Mesenchymal stem cell (in vitro differentiated cells and primary cell): ENCODE data around the gene KLHL40.
A peak's percentile ranks its signal among the peaks of the same experiment; 100 is the strongest.

Experiments
- DNase-seq: peaks from one replicate; pipeline ENCODE4 v3.0.0-alpha.2; 2013
- H2AFZ ChIP-seq: one replicate; pipeline ENCODE4 v1.6.1; 2013; ENCODE audit warnings: low read depth, mild to moderate bottlenecking, control low read depth, inconsistent platforms, low read length, moderate library complexity
- H2AK5ac ChIP-seq: 2 replicates; pipeline ENCODE4 v1.6.1; 2013; ENCODE audit warnings: low read length, moderate library complexity, mild to moderate bottlenecking, inconsistent platforms; ENCODE audit not compliant: severe bottlenecking
- H2BK120ac ChIP-seq: one replicate; pipeline ENCODE4 v1.6.1; 2013; ENCODE audit warnings: low read depth, mild to moderate bottlenecking, inconsistent platforms, low read length, moderate library complexity
- H2BK12ac ChIP-seq, 2 experiments: one replicate each; pipeline ENCODE4 v1.6.1; 2013; ENCODE audit warnings: inconsistent platforms in 2 of 2, low read length in 2 of 2, mild to moderate bottlenecking in 2 of 2, moderate library complexity in 2 of 2, control low read depth in 1 of 2
- H2BK15ac ChIP-seq: one replicate; pipeline ENCODE4 v1.6.1; 2013; ENCODE audit warnings: mild to moderate bottlenecking, low read depth, inconsistent platforms; ENCODE audit not compliant: poor library complexity, severe bottlenecking
- H2BK5ac ChIP-seq: 2 replicates; pipeline ENCODE4 v1.6.1; 2013; ENCODE audit warnings: low read depth, mild to moderate bottlenecking, low read length, control low read depth, inconsistent platforms; ENCODE audit not compliant: poor library complexity, severe bottlenecking
- H3K14ac ChIP-seq, 2 experiments: one replicate each; pipeline ENCODE4 v1.6.1; 2013; ENCODE audit warnings: inconsistent platforms in 2 of 2, low read length in 2 of 2, control low read depth in 1 of 2, mild to moderate bottlenecking in 1 of 2, moderate library complexity in 1 of 2
- H3K18ac ChIP-seq, 2 experiments: one replicate each; pipeline ENCODE4 v1.6.1; 2013; ENCODE audit warnings: inconsistent platforms in 2 of 2, low read length in 2 of 2, control low read depth in 1 of 2, low read depth in 1 of 2, mild to moderate bottlenecking in 1 of 2
- H3K23ac ChIP-seq, 2 experiments: one replicate each; pipeline ENCODE4 v1.6.1; 2013; ENCODE audit warnings: inconsistent platforms in 2 of 2, low read length in 2 of 2, mild to moderate bottlenecking in 2 of 2, moderate library complexity in 2 of 2, control low read depth in 1 of 2
- H3K27ac ChIP-seq: 2 replicates; pipeline ENCODE4 v1.5.1; 2013; ENCODE audit warnings: mild to moderate bottlenecking, moderate library complexity, low read length, control low read depth, inconsistent platforms; ENCODE audit not compliant: poor library complexity, severe bottlenecking
- H3K27me3 ChIP-seq, 2 experiments: 2 replicates each; pipeline versions ENCODE4 v1.6.1 to v1.7.0; 2013; ENCODE audit warnings: low read length in 2 of 2, mild to moderate bottlenecking in 2 of 2, moderate library complexity in 2 of 2, control low read depth in 1 of 2, inconsistent platforms in 1 of 2; ENCODE audit not compliant: control insufficient read depth in 1 of 2, insufficient read depth in 1 of 2
- H3K36me3 ChIP-seq, 2 experiments: 2 replicates each; pipeline versions ENCODE4 v1.6.1 to v1.7.0; 2013; ENCODE audit warnings: low read length in 2 of 2, control low read depth in 1 of 2, inconsistent platforms in 1 of 2, low read depth in 1 of 2, mild to moderate bottlenecking in 1 of 2; ENCODE audit not compliant: insufficient read depth in 2 of 2, control insufficient read depth in 1 of 2
- H3K4ac ChIP-seq, 2 experiments: one replicate each; pipeline ENCODE4 v1.6.1; 2013; ENCODE audit warnings: inconsistent platforms in 2 of 2, low read length in 2 of 2, mild to moderate bottlenecking in 2 of 2, moderate library complexity in 2 of 2, control low read depth in 1 of 2, low read depth in 1 of 2
- H3K4me1 ChIP-seq: 2 replicates; pipeline ENCODE4 v1.6.1; 2013; ENCODE audit warnings: low read depth, low read length, control low read depth; ENCODE audit not compliant: control insufficient read depth, insufficient read depth
- H3K4me2 ChIP-seq: 2 replicates; pipeline ENCODE4 v1.6.1; 2013; ENCODE audit warnings: low read length, mild to moderate bottlenecking, inconsistent platforms; ENCODE audit not compliant: poor library complexity, severe bottlenecking
- H3K4me3 ChIP-seq, 2 experiments: 2 replicates each; pipeline versions ENCODE4 v1.5.1 to v1.7.0; 2013; ENCODE audit warnings: low read length in 2 of 2, mild to moderate bottlenecking in 2 of 2, control low read depth in 1 of 2, low read depth in 1 of 2; ENCODE audit not compliant: insufficient read depth in 1 of 2
- H3K79me1 ChIP-seq: replicated peaks from 2 replicates; pipeline ENCODE4 v1.6.1; 2013; ENCODE audit warnings: mild to moderate bottlenecking, control low read depth, low read length, inconsistent platforms; ENCODE audit not compliant: poor library complexity, severe bottlenecking
- H3K9ac ChIP-seq: 2 replicates; pipeline ENCODE4 v1.7.0; 2013; ENCODE audit warnings: mild to moderate bottlenecking, low read length, moderate library complexity
- H3K9me3 ChIP-seq: 2 replicates; pipeline ENCODE4 v1.7.0; 2013; ENCODE audit warnings: mild to moderate bottlenecking, low read length; ENCODE audit not compliant: control insufficient read depth
- H4K8ac ChIP-seq: one replicate; pipeline ENCODE4 v1.6.1; 2013; ENCODE audit warnings: inconsistent platforms, mild to moderate bottlenecking, low read length, moderate library complexity
- H4K91ac ChIP-seq: one replicate; pipeline ENCODE4 v1.6.1; 2013; ENCODE audit warnings: mild to moderate bottlenecking, low read length, inconsistent platforms
- WGBS: methylation state at CpG from one replicate; pipeline ENCODE4 v1.1.7; 2013; ENCODE audit warnings: mixed read lengths; 5-methylcytosine and 5-hydroxymethylcytosine counted together

The KLHL40 gene

GRCh38 chr3:42728056-42728455 lies 42.7 kb downstream of the KLHL40 start:
- Histone ChIP-seq H3K14ac (no peak overlapping the region), H2BK5ac (no peak overlapping the region), H3K79me1 (no peaks in the 10 kb centered on the region), H4K8ac (no peak overlapping the region), H3K27me3 (peaks cover 5 to 22% of the 10 kb centered on the region in 2 experiments), H3K36me3 (no peaks in the 10 kb centered on the region), H2BK120ac (no peak overlapping the region), H2AFZ (no peak overlapping the region), H3K27ac (no peak overlapping the region), H2AK5ac (no peak overlapping the region), H3K4me1 (no peaks in the 10 kb centered on the region), H3K9ac (no peak overlapping the region), H3K9me3 (peaks cover 3% of the 10 kb centered on the region), H3K18ac (no peak overlapping the region), H2BK12ac (no peak overlapping the region), H4K91ac (no peak overlapping the region), H3K23ac (no peak overlapping the region), H3K4ac (no peak overlapping the region), H3K4me3 (no peak overlapping the region), H3K4me2 (no peak overlapping the region), H2BK15ac (no peak overlapping the region)
- 67% methylated on average over 3 of the region's 3 CpGs for WGBS
- no peak for DNase-seq

GRCh38 chr3:42728668-42729364 lies 43.5 kb downstream of the KLHL40 start:
- no peaks in the 10 kb centered on the region for H3K36me3 ChIP-seq
- H3K79me1 ChIP-seq: no peaks in the 10 kb centered on the region
- H2BK5ac ChIP-seq: no peak overlapping the region
- H3K4me3 ChIP-seq: no peak overlapping the region
- 78% methylated on average over 2 of the region's 3 CpGs for WGBS
- no peak overlapping the region for H3K4me2 ChIP-seq
- no peak overlapping the region for H4K91ac ChIP-seq
- H2BK15ac ChIP-seq: no peak overlapping the region
- DNase-seq: no peak
- no peak overlapping the region for H2BK120ac ChIP-seq
- H3K18ac ChIP-seq: no peak overlapping the region
- H3K4me1 ChIP-seq: no peaks in the 10 kb centered on the region
- H2BK12ac ChIP-seq: no peak overlapping the region
- no peak overlapping the region for H3K9ac ChIP-seq
- no peak overlapping the region for H2AFZ ChIP-seq
- H4K8ac ChIP-seq: no peak overlapping the region
- H2AK5ac ChIP-seq: no peak overlapping the region
- H3K4ac ChIP-seq: no peak overlapping the region
- H3K23ac ChIP-seq: no peak overlapping the region
- H3K27me3 ChIP-seq: peaks cover 5 to 22% of the 10 kb centered on the region in 2 experiments
- H3K27ac ChIP-seq: no peak overlapping the region
- H3K9me3 ChIP-seq: peaks cover 3% of the 10 kb centered on the region
- peak overlapping the region in 1 of 2 experiments; percentile 28 for H3K14ac ChIP-seq

DNA sequence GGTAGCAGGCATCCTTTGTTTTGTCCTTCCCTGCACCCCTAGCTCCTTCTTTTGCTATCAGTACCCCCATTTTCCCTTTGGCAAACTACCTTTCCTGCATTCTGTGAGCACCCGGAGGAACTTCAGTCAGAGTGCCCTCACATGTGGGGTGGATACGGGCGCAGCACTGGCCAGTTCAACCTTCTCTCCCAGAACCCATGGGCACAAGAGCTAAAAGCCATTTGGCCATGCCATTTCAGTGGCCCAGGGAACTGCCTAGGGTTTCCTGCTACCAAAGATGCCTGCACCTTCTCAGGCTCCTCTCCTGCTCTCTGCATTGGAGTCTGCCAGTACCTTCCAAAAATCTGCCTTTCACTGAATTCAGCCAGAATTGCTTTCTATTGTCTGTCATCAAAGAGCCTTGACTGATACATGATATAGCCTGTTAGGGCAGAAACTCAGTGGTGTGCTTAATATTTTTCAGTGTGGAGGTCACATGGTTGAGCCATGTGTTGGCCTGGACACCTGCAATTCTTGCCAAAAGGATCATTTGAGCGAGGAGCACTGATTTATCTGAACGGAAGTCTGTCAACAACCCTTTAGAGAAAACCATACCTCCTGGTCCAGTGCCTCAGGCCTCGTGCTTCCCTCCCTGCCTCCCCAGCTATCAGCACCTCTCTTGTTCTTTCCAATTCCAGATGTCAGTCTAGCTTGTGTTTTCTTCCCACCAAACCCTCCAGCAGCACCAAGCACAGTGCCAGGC lies 44.2 kb downstream of the KLHL40 start:
- no peak overlapping the region for H3K4me2 ChIP-seq
- DNase-seq: no peak
- H4K91ac ChIP-seq: no peak overlapping the region
- H2BK5ac ChIP-seq: no peak overlapping the region
- no peak overlapping the region for H2AFZ ChIP-seq
- H3K9me3 ChIP-seq: peaks cover 3% of the 10 kb centered on the region
- H4K8ac ChIP-seq: no peak overlapping the region
- no peak overlapping the region for H2BK15ac ChIP-seq
- no peaks in the 10 kb centered on the region for H3K4me1 ChIP-seq
- H3K4ac ChIP-seq: no peak overlapping the region
- H3K79me1 ChIP-seq: no peaks in the 10 kb centered on the region
- no peak overlapping the region for H3K14ac ChIP-seq
- H2AK5ac ChIP-seq: no peak overlapping the region
- no peak overlapping the region for H3K23ac ChIP-seq
- no peak overlapping the region for H2BK120ac ChIP-seq
- no peak overlapping the region for H2BK12ac ChIP-seq
- no peak overlapping the region for H3K9ac ChIP-seq
- H3K27ac ChIP-seq: no peak overlapping the region
- H3K18ac ChIP-seq: no peak overlapping the region
- no peaks in the 10 kb centered on the region for H3K36me3 ChIP-seq
- WGBS: 79% methylated on average over 6 of the region's 6 CpGs
- H3K4me3 ChIP-seq: no peak overlapping the region
- H3K27me3 ChIP-seq: peaks cover 6 to 26% of the 10 kb centered on the region in 2 experiments

GRCh38 chr3:42730294-42730693 lies 45.0 kb downstream of the KLHL40 start:
- Histone ChIP-seq H3K36me3 (no peaks in the 10 kb centered on the region), H3K4me2 (no peak overlapping the region), H2AK5ac (no peak overlapping the region), H4K8ac (no peak overlapping the region), H2BK5ac (no peak overlapping the region), H3K27me3 (peaks cover 14 to 29% of the 10 kb centered on the region in 2 experiments), H3K4me3 (no peak overlapping the region), H2BK12ac (no peak overlapping the region), H2BK15ac (no peak overlapping the region), H2BK120ac (no peak overlapping the region), H4K91ac (no peak overlapping the region), H3K4me1 (no peaks in the 10 kb centered on the region), H3K27ac (no peak overlapping the region), H3K14ac (no peak overlapping the region), H2AFZ (no peak overlapping the region), H3K23ac (no peak overlapping the region), H3K4ac (no peak overlapping the region), H3K9me3 (peaks cover 3% of the 10 kb centered on the region), H3K9ac (no peak overlapping the region), H3K79me1 (no peaks in the 10 kb centered on the region), H3K18ac (no peak overlapping the region)
- 89% methylated on average over 11 of the region's 11 CpGs for WGBS
- DNase-seq: no peak
